Thoracic aorta (tissue), 2 donors: ENCODE measurements around the gene FCHO1. TPM values are rescaled to one million over a fixed set of nuclear protein-coding genes. Genes with fewer than 3 reads are reported as not detected.

ENCODE experiments used
- ATAC-seq: fragments of 150-250 bp; one replicate; pipeline ENCODE4 v1.8.0; 2017; ENCODE audit warnings: low read depth; ENCODE audit not compliant: insufficient number of reproducible peaks, low FRiP score
- DNase-seq: peaks from one replicate; pipeline ENCODE4 v3.0.0-alpha.2; 2020; ENCODE audit warnings: low spot score
- H3K27ac ChIP-seq, 2 donors: fragments of 200-600 bp; sonication (generic); 1 replicate in 1 of 2; 2 replicates in 1 of 2; pipeline ENCODE4 v1.5.1; 2016; ENCODE audit warnings: mild to moderate bottlenecking in 2 of 2, moderate library complexity in 2 of 2
- H3K27me3 ChIP-seq: fragments of 200-600 bp; sonication (generic); replicated peaks from 2 replicates; pipeline ENCODE4 v1.6.0; 2016; ENCODE audit warnings: mild to moderate bottlenecking; ENCODE audit not compliant: insufficient read depth
- H3K36me3 ChIP-seq: fragments of 200-600 bp; sonication (generic); one replicate; pipeline ENCODE4 v1.5.1; 2016
- H3K4me1 ChIP-seq, 2 donors: fragments of 200-600 bp; sonication (generic); 1 replicate in 1 of 2; 2 replicates in 1 of 2; pipeline versions ENCODE4 v1.5.1 to v1.6.0; 2016; ENCODE audit warnings: low read depth in 2 of 2, mild to moderate bottlenecking in 1 of 2; ENCODE audit not compliant: control insufficient read depth in 1 of 2
- H3K4me3 ChIP-seq: fragments of 200-600 bp; sonication (generic); 2 replicates; pipeline ENCODE4 v1.5.1; 2016; ENCODE audit warnings: mild to moderate bottlenecking
- H3K9me3 ChIP-seq: fragments of 200-600 bp; sonication (generic); 2 replicates; pipeline ENCODE4 v1.5.1; 2016
- total RNA-seq, 2 donors: library from RNA; depleted of rRNA; stranded (reverse); fragments of >200 nt; gene quantifications; one replicate each; pipeline versions ENCODE4 v1.1.0 to v1.2.3, GENCODE V29; 2016
- TF ChIP-seq, protein P1 (sequence below): fragments of 200-600 bp; sonication (generic); IDR thresholded peaks from one replicate; pipeline ENCODE4 v1.5.1; 2019; ENCODE audit warnings: antibody characterized with exemption

FCHO1 gene
- total RNA-seq, 2 donors from 2014 or later = 8.5 to 8.9 TPM

DNA sequence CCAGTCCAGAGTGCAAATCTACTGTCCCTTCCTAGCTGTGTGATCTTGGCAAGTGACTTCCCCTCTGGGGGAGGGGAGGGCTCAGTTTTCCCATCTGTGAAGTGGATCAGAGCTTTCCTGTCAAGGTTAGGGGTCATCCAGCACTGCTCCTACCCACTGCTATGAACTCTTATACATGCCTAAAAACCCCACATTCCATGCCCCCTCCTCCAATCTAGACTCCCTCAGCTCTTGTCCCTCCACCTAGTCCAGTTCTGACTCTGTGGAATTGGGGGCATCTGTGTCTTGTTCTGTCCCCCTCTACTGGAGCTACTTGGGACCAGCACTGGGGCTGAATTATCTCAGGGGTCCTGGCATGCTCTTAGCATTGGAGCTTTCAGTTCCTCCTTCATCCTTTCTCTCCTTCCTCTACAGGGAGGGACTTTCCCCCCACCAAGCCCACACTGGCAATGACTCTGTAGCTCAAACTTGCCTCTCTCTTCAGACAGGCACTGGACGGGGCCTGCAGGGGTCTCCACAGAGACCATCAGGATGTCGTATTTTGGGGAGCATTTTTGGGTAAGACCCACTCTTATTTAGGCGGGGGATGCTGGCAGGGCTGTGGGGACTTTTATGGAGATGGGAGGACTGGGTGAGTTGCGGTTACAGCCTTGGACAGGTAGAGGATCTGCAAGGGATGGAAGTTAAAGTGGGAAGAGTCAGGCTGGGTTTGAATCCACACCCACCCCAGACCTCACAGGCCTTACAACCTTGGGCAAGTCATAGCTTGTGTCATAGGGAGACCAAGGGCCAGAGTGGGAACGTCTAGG, 3.6 kb downstream of the FCHO1 start:
- Histone ChIP-seq H3K36me3 (no peaks in the 10 kb centered on the region), H3K9me3 (no peaks in the 10 kb centered on the region), H3K27ac (no peak overlapping the region), H3K4me1 (peaks cover 0 to 8% of the 10 kb centered on the region in 2 donors), H3K4me3 (no peak overlapping the region), H3K27me3 (no peaks in the 10 kb centered on the region)
- TF ChIP-seq, protein P1, sequence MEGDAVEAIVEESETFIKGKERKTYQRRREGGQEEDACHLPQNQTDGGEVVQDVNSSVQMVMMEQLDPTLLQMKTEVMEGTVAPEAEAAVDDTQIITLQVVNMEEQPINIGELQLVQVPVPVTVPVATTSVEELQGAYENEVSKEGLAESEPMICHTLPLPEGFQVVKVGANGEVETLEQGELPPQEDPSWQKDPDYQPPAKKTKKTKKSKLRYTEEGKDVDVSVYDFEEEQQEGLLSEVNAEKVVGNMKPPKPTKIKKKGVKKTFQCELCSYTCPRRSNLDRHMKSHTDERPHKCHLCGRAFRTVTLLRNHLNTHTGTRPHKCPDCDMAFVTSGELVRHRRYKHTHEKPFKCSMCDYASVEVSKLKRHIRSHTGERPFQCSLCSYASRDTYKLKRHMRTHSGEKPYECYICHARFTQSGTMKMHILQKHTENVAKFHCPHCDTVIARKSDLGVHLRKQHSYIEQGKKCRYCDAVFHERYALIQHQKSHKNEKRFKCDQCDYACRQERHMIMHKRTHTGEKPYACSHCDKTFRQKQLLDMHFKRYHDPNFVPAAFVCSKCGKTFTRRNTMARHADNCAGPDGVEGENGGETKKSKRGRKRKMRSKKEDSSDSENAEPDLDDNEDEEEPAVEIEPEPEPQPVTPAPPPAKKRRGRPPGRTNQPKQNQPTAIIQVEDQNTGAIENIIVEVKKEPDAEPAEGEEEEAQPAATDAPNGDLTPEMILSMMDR = no peak
- DNase-seq (no peak), ATAC-seq (no peak)

DNA sequence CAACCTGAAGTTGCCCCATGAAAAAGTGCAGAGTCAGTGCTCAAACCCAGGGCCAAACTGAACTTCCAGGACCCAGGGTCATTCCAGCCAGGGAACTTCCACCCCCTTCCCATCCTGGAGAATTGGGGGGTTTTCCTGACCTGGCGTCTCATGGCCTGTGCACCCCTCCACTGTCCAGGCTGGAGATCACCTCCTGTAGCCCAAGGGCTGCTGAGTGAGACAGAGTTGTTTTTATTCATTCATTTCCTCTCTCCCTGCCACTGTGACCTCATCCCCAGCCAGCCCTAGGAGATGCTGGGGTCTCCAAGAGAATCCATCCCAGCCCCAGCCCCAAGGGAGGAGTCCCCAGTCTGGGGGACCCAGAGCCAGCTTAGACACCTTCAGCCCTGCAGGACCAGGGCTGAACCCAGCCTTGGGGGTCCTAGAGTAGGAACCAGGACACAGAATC, 4.2 kb downstream of the FCHO1 start:
- TF ChIP-seq, protein P1 = no peak
- ATAC-seq = no peak

DNA sequence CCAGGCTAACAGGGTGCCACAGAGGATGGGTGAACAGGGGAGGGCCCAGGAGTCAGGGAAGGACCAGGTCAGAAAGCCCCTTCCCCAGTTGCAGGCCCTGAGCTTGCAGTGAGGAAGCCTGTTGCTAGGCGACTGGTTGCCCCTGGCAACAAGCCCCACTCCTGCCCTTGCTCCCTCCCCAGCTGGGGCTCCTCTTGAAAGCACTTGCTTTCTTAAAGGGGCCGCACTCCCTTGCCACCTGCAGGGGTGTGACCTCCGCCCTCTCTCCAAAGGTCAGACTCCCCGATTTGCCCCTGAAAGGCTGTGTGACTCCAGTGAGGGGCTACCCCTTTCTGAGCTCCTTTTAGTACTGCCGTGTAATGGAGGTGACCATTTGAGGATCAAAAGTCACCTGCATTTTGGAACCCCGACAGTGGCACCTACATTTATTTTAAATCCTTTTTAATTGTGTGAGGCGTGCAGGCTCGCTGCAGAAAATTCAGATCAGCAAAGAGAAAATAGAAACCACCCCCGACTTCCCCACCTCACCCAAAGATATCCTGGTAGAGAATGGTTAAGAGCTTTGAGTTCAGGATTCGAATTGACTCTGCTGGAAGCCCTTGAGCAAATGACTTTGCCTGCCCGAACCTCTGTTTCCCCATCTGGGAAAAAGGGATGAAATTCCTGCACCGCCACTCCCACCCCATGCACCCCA, 4.8 kb downstream of the FCHO1 start:
- TF ChIP-seq, protein P1 = no peak
- Histone ChIP-seq H3K27ac (no peak overlapping the region), H3K9me3 (no peaks in the 10 kb centered on the region), H3K4me3 (no peak overlapping the region), H3K27me3 (no peaks in the 10 kb centered on the region), H3K36me3 (no peaks in the 10 kb centered on the region), H3K4me1 (peaks cover 0 to 8% of the 10 kb centered on the region in 2 donors)
- no peak for DNase-seq
- no peak for ATAC-seq

More for the DNA sequence above, 4.2 kb downstream of the FCHO1 start:
- Histone ChIP-seq H3K4me1 (peaks cover 0 to 8% of the 10 kb centered on the region in 2 donors), H3K36me3 (no peaks in the 10 kb centered on the region), H3K4me3 (no peak overlapping the region), H3K27me3 (no peaks in the 10 kb centered on the region), H3K9me3 (no peaks in the 10 kb centered on the region), H3K27ac (no peak overlapping the region)
- DNase-seq = no peak

DNA sequence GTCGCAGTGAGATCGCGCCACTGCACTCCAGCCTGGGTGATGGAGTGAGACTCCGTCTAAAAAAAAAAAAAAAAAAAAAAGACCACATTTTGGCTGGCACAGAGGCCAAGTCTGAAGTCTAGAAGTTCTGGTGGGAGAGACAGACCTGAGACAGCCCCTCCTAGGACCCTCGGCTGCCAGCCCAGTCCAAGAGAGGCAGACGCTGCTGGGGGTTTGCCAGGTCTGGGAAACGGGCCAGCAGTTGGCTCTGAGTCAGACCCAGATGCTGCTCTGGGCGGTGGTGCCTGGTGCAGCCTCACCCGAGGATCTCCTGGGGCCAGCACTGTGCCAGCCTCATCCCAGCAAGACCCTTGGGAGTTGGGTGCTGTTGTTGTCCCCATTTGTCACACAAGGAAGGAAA, 5.8 kb downstream of the FCHO1 start:
- H3K27me3 ChIP-seq = no peaks in the 10 kb centered on the region
- no peaks in the 10 kb centered on the region for H3K9me3 ChIP-seq
- H3K4me1 ChIP-seq = peaks cover 0 to 8% of the 10 kb centered on the region in 2 donors
- H3K36me3 ChIP-seq = no peaks in the 10 kb centered on the region
- DNase-seq = no peak
- no peak for ATAC-seq
- no peak overlapping the region for H3K27ac ChIP-seq
- TF ChIP-seq, protein P1 = no peak
- no peak overlapping the region for H3K4me3 ChIP-seq

DNA sequence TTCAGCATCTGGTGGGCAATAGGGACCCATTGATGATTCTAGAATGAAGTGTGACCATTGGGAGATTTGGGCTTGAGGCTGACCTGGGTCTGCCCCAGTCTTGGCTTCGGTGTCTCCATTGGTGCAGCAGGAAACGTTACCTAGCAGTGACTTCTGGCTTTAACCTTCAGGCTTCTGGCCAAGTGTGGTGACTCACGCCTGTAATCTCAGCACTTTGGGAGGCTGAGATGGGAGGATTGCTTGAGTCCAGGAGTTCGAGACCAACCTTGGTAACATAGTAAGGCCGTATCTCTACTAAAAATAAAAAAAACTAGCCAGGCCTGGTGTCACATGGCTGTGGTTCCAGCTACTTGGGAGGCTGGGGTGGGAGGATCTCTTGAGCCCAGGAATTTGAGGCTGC, 7.2 kb downstream of the FCHO1 start:
- peaks cover 0 to 8% of the 10 kb centered on the region in 2 donors for H3K4me1 ChIP-seq
- no peak overlapping the region for H3K4me3 ChIP-seq
- H3K27ac ChIP-seq = no peak overlapping the region
- TF ChIP-seq, protein P1 = no peak
- no peaks in the 10 kb centered on the region for H3K9me3 ChIP-seq
- no peaks in the 10 kb centered on the region for H3K27me3 ChIP-seq
- ATAC-seq (no peak), DNase-seq (no peak)
- H3K36me3 ChIP-seq = no peaks in the 10 kb centered on the region
